ENCODE results near the gene TTC12.

DNA sequence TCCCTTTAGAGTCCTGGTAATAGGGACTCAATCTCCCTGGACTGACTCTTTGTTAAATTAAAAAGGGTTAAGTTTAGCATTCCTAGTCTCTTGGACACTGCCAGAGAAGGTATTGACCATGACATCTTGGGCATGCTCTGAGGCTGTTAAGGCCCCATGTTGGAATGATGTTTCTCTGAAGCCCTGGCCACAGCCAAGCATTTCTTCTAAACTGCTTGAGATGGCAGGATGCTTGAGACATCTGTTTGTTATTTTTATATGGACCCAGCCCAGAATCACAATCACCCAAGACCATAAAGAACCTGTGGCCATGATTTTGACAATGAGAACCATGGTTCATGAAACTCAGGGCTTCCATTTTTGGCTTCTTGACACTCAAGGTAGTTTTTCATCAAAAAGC is 67.7 kb downstream of the TTC12 start:
- no peak for TF ChIP-seq SIN3A (IDR thresholded peaks at IDR 0.05; ENCODE audit: borderline replicate concordance, insufficient read depth, low read depth, low read length)
- TF ChIP-seq, protein P1, sequence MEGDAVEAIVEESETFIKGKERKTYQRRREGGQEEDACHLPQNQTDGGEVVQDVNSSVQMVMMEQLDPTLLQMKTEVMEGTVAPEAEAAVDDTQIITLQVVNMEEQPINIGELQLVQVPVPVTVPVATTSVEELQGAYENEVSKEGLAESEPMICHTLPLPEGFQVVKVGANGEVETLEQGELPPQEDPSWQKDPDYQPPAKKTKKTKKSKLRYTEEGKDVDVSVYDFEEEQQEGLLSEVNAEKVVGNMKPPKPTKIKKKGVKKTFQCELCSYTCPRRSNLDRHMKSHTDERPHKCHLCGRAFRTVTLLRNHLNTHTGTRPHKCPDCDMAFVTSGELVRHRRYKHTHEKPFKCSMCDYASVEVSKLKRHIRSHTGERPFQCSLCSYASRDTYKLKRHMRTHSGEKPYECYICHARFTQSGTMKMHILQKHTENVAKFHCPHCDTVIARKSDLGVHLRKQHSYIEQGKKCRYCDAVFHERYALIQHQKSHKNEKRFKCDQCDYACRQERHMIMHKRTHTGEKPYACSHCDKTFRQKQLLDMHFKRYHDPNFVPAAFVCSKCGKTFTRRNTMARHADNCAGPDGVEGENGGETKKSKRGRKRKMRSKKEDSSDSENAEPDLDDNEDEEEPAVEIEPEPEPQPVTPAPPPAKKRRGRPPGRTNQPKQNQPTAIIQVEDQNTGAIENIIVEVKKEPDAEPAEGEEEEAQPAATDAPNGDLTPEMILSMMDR (IDR thresholded peaks at IDR 0.05): no peak
- TF ChIP-seq, protein P2, sequence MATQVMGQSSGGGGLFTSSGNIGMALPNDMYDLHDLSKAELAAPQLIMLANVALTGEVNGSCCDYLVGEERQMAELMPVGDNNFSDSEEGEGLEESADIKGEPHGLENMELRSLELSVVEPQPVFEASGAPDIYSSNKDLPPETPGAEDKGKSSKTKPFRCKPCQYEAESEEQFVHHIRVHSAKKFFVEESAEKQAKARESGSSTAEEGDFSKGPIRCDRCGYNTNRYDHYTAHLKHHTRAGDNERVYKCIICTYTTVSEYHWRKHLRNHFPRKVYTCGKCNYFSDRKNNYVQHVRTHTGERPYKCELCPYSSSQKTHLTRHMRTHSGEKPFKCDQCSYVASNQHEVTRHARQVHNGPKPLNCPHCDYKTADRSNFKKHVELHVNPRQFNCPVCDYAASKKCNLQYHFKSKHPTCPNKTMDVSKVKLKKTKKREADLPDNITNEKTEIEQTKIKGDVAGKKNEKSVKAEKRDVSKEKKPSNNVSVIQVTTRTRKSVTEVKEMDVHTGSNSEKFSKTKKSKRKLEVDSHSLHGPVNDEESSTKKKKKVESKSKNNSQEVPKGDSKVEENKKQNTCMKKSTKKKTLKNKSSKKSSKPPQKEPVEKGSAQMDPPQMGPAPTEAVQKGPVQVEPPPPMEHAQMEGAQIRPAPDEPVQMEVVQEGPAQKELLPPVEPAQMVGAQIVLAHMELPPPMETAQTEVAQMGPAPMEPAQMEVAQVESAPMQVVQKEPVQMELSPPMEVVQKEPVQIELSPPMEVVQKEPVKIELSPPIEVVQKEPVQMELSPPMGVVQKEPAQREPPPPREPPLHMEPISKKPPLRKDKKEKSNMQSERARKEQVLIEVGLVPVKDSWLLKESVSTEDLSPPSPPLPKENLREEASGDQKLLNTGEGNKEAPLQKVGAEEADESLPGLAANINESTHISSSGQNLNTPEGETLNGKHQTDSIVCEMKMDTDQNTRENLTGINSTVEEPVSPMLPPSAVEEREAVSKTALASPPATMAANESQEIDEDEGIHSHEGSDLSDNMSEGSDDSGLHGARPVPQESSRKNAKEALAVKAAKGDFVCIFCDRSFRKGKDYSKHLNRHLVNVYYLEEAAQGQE (IDR thresholded peaks at IDR 0.05; ENCODE audit: insufficient read depth in 1 of 2, low read depth in 2 of 2, low read length in 1 of 2): no peak
- no peak for TF ChIP-seq TCF7L2 (IDR thresholded peaks at IDR 0.05; ENCODE audit: low read depth, low read length)
- no peak for TF ChIP-seq POLR2AphosphoS5 (IDR thresholded peaks at IDR 0.05; ENCODE audit: low read depth, low read length)
